ENCODE data around the gene SH3RF1.

DNA sequence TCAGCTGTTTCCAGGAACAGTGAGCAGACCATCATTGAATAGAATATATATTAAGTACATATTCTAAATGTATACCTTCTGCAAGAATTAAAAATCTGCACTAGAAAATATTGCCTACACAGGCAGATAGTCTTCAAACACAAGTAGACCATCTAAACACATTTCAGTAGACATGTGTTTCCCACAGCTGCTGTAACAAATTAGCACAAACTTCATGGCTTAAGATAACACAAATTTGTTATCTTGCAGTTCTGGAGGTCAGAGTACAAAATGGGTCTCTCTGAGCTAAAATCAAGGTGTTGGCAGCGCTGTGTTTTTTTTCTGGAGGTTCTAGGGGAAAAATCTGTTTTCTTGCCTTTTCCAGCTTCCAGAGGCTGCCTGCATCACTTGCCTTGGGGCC lies 42.7 kb downstream of the SH3RF1 start:
- TF ChIP-seq JUN (CRISPR knock-in tag; IDR thresholded peaks at IDR 0.05) (no peak), NRL (CRISPR knock-in tag; IDR thresholded peaks at IDR 0.05; ENCODE audit: borderline replicate concordance) (no peak)

All from HepG2 (cell line).